CD4-positive, alpha-beta T cell treated with Interleukin-1 beta for 1 hour (primary cell): ENCODE results near the gene FADS2.

Experiments
- DNase-seq, 2 donors: peaks; one replicate each; pipeline ENCODE4 v3.0.0-alpha.2; 2020 to 2022

Gene FADS2

DNA sequence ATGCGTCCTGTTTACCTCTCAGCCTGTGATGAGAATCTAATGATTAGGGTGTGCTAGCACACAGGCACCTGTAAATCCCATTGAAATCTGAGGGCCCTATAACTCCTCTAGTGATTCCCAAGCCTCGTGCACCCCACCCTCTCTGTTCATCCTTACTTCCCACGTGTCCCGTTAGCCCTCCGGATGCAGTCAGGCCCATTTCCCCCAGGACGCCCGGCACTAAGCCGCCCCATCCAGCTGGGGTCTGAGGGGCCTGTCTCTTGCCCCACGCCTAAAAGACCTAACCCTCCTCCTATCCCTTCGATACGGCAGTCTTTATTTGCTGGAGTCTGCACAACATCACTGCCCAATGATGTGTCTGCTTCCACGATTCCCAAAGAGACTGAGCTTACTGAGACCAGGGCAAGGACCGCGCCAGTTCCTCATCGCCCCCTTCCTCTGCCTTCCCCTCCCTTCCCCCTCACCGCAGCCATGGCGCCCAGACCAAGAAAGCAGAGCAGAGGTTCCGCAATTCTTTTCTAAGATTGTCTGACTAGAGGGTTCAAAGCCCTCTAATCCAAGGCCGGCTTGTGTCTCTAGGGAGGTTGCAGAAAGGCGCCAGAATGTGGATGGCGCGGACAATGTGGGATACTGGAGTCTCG is 1.1 kb upstream of the FADS2 start:
- peak in 1 of 2 donors; percentile 22 for DNase-seq

GRCh38 chr11:61828379-61828628 is 204 bp downstream of the FADS2 start:
- no peak for DNase-seq

GRCh38 chr11:61828629-61829407 is 718 bp downstream of the FADS2 start:
- DNase-seq: peak in 1 of 2 donors; percentile 25

- no peak for DNase-seq
Measured at GRCh38 chr11:61829806-61830205, 1.7 kb downstream of the FADS2 start.

DNA sequence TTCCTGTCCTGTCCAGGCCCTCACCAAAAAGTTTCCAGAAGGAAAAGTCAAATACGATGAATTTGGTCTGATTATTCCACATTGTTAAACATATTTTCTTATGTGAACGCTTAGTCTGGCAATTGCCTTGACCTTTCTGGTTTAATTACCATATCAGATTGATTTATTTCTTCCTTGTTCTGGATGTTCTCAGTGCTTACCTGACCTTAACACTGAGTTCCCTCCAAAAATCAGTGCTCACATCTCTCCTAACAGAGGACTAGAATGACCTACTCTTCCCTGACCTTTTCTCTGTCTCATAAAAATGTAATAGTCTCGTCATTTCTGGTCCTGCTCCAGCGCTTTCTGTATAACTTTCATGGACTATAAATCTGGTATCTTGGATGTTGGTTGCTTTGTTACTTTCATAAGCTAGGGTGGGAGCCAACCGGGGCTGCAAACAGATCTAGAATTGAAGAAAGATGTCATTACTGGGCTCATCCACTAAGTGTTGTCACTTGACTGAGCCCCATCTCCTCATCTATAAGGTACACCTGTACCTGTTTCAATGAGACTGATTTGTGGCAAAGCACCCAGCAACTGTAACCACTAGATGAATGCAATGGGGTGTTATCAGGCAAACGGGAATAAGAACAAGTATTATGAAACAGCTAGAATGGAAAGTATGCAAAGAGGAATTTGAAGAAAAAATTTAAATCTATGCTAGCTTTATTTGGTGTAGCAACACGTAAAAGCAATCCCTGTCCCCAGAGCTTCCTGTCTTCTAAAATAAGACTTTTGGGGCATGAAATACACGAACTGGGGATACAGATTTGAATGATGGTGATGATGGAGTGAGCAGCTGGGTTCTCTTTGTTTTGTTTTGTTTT is 2.4 kb downstream of the FADS2 start:
- DNase-seq: no peak

GRCh38 chr11:61832207-61832606 is 4.1 kb downstream of the FADS2 start:
- DNase-seq: no peak

DNA sequence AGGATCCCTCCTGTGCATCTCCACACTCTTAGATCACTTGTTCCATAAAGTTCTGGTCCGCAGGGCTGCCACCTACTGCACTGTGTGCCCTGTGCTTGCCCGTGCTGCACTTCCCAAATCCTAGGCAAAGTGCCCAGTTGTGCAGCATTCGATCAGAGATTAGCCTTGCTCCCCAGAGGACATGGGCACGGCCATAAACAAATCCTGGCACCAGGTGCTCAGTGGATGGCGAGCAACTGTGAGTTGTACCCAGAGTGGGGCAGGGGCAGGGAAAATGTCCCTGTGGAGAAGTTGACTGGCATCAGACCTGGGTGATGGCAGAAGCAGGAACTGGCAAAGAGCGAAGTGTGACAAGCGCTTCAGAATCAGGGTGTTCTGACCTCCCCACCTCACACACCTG is 4.7 kb downstream of the FADS2 start:
- DNase-seq: no peak

DNA sequence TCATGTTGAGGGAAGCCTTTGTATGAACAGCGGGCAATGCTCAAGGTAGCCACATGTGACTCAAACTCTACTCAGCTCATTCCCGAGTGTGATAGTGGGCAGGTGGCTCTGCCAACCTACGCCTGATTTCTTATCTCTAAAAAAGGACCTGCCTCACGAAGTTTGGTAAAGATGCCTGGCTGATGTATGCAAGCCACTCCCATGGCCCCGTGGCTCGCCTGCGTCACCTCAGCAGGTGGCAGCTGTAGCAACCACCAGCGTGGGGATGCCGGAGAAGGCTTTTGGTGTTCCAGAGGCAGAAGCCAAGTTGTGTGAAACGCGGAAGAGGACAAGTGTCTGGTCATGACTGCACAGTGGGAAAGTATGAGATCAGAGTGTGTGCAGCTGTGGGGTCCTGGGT is 5.4 kb downstream of the FADS2 start:
- DNase-seq: peak in 1 of 2 donors; percentile 17

DNA sequence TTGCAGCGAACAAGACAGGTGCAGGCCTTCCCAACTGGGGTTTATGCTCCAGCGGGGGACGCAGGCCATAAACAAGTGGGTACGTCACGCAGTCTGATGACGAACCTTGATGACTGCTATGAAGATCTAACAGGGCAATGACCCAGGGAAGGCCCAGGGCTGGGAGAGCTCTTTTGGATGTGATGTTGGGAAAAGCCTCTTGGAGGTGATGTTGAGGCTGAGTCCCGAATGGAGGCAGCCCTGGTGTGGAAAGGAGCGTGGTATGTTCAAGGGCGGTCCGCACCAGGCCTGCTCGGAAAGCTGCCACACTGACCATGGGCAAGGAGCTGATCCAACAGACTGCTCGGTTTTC is 5.8 kb downstream of the FADS2 start:
- DNase-seq: no peak

GRCh38 chr11:61834278-61835048 is 6.4 kb downstream of the FADS2 start:
- DNase-seq: peak; percentile 59 to 64

GRCh38 chr11:61836193-61836592 is 8.1 kb downstream of the FADS2 start:
- DNase-seq: no peak

GRCh38 chr11:61837411-61838005 is 9.4 kb downstream of the FADS2 start:
- DNase-seq: no peak

- no peak for DNase-seq
Measured at GRCh38 chr11:61838501-61838900, 10.4 kb downstream of the FADS2 start.

- DNase-seq: no peak
Measured at GRCh38 chr11:61838921-61839320, 10.8 kb downstream of the FADS2 start.

- no peak for DNase-seq
Measured at GRCh38 chr11:61839742-61840141, 11.6 kb downstream of the FADS2 start.

GRCh38 chr11:61840371-61840770 is 12.3 kb downstream of the FADS2 start:
- DNase-seq: no peak

- DNase-seq: no peak
Measured at GRCh38 chr11:61841636-61842527, 13.8 kb downstream of the FADS2 start.

- DNase-seq: no peak
Measured at GRCh38 chr11:61842528-61842820, 14.4 kb downstream of the FADS2 start.

DNA sequence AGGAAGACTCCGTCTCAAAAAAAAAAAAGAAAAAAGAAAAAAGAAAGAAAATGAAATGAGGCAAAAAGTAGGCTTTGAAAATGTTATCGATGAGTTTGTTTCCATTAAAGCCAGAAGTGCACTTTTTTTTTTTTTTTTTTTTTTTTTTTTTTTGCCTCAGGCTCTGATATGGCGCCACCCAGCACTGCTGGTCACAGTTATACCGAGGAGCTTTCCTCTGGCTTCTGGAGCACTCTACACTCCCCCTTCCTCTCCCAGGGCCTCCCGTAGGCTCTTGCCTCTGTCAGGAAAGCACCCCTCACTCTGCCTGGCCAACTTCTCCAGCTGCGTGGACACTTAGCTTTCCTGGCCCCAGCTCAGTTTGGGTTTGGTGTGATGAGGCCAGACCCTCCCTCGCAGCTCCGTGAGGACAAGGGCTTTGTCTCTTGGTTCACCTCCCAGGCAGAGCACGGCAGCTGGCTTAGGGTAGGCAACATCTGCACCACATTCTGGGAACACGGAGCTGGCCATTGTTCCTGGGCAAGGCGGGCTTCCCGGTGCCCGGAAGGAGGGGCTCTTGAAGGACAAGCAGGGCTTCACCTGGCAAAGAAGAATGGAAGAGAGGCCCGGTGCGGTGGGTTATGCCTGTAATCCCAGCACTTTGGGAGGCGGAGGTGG is 16.9 kb downstream of the FADS2 start:
- DNase-seq: no peak

DNA sequence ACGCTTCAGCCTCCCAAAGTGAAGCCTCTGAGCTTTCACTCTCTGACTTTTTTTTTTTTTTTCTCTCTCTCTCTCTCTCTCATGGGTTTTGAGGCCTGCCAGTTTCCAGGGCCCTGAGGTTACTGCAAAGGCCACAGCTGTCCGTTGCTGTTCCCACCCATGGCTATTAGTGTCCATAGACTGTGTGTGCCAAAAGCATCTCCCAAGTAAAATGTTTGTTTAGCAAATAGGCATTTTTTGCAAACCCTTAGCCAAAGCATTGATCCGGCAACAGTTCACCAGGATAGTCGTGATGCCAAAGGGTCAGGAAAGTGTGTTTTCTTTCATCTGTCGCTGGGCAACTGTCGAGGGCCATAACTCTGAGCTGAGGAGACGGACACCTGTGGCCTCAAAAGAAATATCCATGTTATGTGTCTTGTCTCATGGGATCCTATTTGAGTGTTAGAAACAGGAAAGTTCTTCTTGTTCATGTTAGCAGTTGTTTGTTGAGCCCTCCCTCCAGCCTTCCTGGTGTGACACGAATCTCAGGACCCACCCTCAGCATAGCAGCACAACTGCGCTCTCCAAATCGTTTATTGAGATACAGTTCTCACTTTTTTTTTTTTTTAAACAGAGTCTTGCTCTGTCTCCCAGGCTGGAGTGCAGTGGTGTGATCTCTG is 18.4 kb downstream of the FADS2 start:
- no peak for DNase-seq
